Prostate gland (tissue), 2 donors: ENCODE results near the gene CCDC14.

ENCODE experiments used
- CTCF ChIP-seq, 4 experiments: fragments of 200-600 bp in 2 of 4; fragments of 450-650 bp in 2 of 4; sonication (generic) in 2 of 4; IDR thresholded peaks; 1 replicate in 3 of 4; 2 replicates in 1 of 4; pipeline ENCODE4 v1.5.1; 2016 to 2019; ENCODE audit warnings: antibody characterized with exemption in 4 of 4, mild to moderate bottlenecking in 2 of 4, moderate library complexity in 2 of 4
- POLR2A ChIP-seq: fragments of 450-650 bp; IDR thresholded peaks from one replicate; pipeline ENCODE4 v1.6.1; 2016; ENCODE audit warnings: antibody characterized with exemption, mild to moderate bottlenecking
- POLR2AphosphoS5 ChIP-seq: sonication (generic); formaldehyde crosslinking; IDR thresholded peaks from one replicate; pipeline ENCODE4 v1.6.1; 2017; ENCODE audit warnings: antibody characterized with exemption

DNA sequence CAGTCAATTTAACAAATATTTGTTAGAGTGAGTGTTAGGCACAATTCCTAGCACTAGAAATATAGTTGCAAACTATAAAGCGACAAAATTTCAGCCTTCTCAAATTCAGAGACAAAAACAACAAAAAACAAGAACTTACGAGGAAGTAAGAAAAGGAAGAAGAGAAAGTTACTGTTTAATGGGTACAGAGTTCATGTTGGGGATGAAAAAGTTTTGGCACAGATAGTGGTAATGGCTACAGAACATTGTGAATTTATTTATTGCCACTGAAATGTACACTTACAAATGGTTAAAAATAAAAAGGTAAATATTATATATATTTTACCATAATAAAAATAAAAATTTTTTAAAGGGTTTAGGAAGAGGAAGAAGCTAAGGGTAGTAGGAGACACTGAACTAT is 21.3 kb downstream of the CCDC14 start:
- no peak for TF ChIP-seq CTCF (IDR thresholded peaks at IDR 0.05)
- TF ChIP-seq POLR2A: no peak
- no peak for TF ChIP-seq POLR2AphosphoS5
